GM19463 (cell line): Measurements from ENCODE around the gene LPO.

ENCODE experiments used
- ATAC-seq: cut with Tn5 transposase; IDR thresholded peaks from one replicate; pipeline ENCODE4 v1.9.1; 2021; ENCODE audit warnings: mild to moderate bottlenecking, moderate library complexity; ENCODE audit not compliant: unreplicated experiment

The LPO gene

DNA sequence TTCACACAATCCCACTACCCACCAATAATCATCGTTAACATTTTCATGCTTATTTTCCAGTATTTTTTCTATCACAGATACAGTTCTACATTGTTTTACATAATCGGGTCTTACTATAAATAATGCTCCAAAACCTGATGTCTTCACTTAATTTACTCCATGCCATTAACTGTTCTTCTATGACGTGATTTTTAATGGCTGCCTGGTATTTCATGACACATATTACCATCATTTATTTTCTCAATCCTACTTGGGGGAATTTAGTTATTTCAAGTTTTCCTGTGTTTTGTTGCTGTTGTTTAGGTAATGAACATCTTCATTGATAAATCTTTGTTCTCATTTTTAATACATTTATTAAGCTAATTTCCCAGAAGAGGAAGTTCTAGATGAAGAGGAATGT is 14.7 kb downstream of the LPO start:
- ATAC-seq, result no peak

- ATAC-seq, result no peak
These were observed 16.4 kb downstream of the LPO start for GRCh38 chr17:58254803-58255202.

- no peak for ATAC-seq
These were observed 23.8 kb downstream of the LPO start for GRCh38 chr17:58262149-58262548.

GRCh38 chr17:58263773-58264172 is 25.4 kb downstream of the LPO start:
- ATAC-seq, result no peak

- ATAC-seq, result no peak
These were observed 26.2 kb downstream of the LPO start for GRCh38 chr17:58264407-58265103.

DNA sequence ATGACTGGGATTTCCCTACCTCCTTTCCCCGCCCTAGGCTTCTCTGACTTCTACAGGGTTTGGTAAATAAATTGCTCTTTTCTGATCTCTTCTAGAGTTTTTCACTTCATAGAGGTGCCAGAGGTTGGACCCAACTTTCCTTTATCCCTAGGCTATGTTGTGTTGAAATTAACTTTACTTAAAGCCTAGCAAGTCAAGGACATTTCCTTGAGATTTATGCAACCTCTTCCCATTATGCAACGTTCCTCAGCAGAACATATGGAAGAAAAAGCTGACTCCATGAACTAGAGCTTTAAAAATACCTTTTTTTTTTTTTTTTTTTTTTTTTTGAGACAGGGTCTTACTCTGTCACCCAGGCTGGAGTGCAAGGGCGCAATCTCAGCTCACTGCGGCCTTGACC is 26.9 kb downstream of the LPO start:
- no peak for ATAC-seq

DNA sequence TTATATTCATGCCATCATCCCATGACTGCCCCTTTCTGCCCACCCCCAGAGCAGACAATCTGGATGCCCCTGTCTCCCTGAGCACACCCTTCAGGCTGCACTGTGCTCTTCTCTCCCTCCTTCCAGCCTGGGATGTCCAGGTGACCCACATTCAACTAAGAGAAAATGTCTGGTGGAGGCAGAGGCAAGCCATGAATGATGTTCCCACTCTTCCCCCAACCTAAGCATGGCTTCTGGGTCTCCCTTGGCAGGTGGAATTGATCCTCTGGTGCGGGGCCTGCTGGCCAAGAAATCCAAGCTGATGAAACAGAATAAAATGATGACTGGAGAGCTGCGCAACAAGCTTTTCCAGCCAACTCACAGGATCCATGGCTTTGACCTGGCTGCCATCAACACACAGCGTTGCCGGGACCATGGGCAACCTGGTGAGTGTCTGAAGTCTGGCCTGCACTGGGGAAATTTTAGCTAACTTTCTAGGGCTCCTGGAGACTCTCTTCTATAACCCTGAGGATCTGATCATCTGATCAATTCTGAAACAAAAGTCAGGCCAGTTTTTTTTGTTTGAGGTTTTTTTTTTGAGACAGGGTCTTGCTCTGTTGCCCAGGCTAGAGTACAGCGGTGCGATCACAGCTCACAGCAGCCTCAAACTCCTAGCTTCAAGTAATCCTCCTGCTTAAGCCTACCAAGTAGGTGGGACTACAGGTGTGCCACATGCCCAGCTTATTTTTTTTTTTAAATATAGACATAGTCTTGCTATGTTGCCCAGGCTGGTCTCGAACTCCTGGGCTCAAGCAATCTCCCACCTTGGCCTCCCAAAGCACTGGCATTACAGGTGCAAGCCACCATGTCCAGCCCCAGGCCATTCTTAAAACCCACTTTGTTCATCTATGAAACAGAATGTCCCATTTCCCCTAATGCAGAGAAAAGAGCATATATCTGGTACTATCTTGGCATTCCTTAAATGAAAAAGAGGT is 27.8 kb downstream of the LPO start:
- ATAC-seq, result no peak

GRCh38 chr17:58267347-58268324 is 29.3 kb downstream of the LPO start:
- ATAC-seq, result no peak

DNA sequence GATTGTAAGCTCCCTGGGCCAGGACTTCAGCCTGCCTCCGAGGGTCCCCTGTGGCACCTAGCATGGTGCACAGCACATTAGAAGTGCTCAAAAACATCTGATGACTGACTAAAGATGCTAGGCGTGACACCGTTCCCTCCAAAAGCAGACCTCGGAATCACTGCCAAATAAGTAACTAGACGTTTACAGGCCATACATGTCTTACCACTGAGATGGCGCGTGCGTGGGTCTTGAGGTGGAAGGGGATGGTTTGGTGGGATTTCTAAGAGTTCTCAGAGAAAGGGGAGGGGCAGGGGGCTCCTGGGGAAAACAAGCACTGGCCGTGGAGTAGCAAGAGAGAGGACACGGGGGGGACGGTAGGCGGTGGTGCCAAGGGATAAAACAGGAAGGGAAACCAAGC is 29.9 kb downstream of the LPO start:
- no peak for ATAC-seq

GRCh38 chr17:58268774-58269556 is 30.6 kb downstream of the LPO start:
- ATAC-seq, result no peak

GRCh38 chr17:58269557-58270291 is 31.3 kb downstream of the LPO start:
- no peak for ATAC-seq

DNA sequence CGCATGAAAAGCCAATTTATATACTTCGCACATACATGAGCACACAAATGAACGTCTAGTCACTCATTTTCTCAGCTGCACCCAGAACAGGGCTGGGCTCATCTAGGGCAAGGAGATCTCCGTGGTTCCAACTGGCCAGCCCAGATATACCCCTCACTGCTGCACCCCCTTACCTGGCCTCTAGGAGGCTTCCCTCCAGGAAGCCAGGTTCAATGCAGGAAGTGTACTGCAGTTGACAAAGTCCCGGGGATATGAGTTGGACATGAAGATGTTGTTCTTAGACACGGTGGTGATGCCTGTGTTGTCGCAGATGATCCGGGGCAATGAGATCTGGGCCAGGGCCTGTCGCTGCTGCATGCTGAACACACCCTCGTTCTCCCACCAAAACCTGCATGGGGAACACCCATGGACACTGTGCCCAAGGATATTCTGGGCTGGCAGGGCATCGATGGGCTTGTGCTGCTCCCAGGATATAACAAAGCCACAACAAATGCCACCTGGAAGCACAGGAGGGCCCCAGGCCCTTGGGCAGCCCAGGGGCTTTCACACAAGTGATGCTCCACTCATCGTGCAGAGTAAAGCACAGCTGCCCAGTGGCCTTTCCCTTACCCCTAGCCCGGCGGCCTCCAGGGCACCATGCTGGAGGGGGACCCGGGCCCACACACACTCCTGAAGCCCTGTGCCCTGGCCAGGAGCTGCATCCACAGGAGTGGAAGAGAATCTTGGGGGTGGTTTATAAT is 32.3 kb downstream of the LPO start:
- ATAC-seq, result no peak

DNA sequence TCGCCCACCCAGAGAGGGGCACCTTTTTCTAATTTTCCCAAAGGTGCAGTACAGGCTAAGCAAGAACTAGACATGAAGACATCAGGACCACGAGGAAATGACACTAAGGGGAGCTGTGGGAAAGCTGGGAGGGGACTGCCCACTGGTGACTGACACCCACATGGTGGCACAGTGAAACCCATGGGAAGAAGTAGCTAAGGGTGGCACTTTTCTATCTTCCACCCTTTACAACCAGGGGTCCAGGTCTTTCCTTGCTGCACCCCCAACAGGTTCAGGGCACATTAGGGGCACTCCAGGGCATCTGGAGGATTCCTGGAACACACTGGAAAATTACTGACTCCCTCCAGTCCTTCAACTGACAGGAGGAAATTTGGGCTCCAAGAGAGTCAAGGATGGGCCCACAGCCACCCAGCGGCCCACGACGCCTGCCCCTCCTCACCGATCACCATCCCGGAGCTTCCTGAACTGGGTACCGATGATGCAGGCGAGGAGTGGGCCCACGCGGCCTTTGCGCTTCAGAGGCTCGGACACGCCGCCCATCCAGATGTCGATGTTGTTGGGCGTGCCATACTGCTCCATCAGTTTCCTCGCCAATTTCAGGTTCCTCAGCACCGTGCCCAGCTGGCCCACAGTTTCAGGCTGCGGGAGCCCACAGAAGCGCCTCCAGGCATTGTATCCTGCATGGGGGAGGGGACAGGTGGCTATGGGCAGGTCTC is 33.0 kb downstream of the LPO start:
- ATAC-seq, result no peak

DNA sequence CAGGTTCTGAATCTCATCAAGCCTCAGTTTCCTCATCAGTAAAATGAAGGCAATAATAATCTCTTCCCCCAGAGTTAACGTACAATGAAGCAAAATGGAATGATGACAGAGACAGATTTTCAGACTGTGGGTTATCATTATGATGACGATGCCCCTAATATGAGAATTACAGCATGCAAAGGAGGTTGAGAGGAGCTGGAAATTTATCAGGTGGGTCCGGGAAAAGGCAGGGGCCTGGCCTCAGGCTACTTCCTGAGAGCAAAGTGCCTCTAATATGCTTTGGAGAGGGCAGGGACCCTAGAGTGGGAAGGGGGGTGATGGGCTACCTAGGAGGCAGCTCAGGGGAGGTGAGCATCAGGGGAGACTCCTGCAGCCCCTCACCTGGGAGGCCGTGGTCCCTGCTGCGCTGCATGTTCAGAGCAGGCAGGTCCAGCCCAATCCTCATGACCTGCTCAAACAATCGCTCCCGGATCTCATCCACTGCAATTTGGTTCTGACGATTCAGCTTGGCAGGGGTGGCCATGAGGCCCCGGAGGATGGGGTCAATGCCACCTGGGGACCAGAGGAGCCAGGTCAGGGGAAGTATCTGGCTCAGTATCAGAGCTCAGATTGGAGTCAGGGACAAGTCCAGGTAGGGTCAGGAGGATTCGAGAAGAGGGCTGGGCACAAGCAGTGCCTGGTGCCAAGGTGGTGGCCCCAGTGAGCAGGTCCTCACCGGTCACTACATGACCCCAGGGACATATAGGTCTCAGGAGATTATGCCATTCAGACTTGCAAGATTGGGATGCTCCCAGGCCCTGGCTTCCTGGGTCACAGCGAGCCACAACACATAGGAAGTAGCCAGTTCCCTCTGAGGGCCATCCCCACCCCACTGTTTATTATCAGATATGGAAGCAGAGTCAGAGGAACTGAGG is 34.2 kb downstream of the LPO start:
- ATAC-seq, result no peak

GRCh38 chr17:58273453-58274104 is 35.2 kb downstream of the LPO start:
- no peak for ATAC-seq

- ATAC-seq, result no peak
These were observed 37.0 kb downstream of the LPO start for GRCh38 chr17:58275417-58275816.

- ATAC-seq, result no peak
These were observed 38.0 kb downstream of the LPO start for GRCh38 chr17:58276423-58276822.
